Activated CD4-positive, alpha-beta T cell treated with anti-CD3 and anti-CD28 coated beads for 4 hours (primary cell): ENCODE data around the gene ZNF646.

Experiments
- DNase-seq, 2 donors: peaks; one replicate each; pipeline ENCODE4 v3.0.0-alpha.2; 2020

Gene ZNF646

DNA sequence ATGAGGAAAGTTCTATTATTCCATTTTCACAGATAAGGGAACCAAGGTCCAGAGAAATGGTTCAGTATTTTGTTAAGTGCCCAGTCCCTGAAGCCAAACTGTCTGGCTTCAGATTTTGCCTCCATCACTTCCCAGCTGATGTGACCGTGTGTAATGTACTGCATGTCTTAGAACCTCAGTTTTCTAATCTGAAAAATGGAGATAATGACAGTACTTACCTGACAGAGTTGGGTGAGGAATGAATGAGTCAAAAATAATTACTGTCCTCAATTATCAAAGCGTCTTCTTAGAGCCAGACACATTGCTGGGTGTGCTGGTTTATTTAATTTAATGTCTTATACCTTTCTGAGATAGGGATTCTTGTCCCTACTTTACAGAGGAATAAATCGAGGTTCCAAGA is 6.9 kb upstream of the ZNF646 start:
- no peak for DNase-seq

DNA sequence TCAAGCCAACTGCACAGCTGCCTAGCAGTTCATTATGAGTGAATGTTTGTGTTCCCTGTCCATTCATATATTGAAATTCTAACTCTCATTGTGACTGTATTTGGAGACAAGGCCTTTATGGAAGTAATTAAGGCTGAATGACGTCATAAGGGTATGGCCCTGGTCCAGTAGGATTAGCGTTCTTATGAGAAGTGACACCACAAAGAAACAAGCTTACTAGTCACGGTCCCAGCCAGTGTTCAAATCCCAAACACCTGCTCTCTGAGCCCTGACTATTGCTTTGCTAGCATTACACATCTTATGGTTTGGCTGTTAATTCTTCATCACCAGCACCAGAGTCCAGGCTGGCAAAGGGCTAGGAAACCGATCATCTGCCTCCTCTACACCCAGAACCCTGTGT is 2.4 kb upstream of the ZNF646 start:
- no peak for DNase-seq

DNA sequence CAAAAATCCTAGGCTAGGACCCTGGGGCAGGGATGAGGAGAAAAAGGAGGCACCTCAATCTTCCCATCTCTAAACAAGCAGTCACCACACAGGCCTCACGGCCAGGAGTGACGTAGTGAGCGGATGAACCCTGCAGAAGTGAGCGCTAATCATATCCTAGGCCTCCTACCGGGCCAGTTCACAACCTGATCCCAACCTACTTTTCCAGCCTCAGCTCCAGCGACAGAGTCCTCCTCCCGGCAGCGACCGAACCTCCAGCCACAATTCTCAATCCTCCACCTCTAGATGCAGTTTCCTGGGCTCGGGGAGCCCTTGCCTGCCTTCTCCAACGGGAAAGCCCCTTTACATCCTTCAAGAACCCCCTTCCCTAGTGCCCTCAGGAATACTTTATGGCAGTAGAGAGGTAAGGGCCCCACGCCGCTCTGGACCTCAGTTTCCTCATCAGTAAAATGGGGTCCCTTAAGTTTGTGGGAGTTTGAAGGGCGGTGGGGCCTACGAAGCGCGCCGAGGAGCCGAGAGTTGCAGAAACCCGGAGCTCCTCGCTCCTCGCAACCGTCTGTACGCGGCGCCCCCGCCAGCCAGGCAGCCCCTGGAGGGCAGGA is 1.6 kb upstream of the ZNF646 start:
- no peak for DNase-seq

DNA sequence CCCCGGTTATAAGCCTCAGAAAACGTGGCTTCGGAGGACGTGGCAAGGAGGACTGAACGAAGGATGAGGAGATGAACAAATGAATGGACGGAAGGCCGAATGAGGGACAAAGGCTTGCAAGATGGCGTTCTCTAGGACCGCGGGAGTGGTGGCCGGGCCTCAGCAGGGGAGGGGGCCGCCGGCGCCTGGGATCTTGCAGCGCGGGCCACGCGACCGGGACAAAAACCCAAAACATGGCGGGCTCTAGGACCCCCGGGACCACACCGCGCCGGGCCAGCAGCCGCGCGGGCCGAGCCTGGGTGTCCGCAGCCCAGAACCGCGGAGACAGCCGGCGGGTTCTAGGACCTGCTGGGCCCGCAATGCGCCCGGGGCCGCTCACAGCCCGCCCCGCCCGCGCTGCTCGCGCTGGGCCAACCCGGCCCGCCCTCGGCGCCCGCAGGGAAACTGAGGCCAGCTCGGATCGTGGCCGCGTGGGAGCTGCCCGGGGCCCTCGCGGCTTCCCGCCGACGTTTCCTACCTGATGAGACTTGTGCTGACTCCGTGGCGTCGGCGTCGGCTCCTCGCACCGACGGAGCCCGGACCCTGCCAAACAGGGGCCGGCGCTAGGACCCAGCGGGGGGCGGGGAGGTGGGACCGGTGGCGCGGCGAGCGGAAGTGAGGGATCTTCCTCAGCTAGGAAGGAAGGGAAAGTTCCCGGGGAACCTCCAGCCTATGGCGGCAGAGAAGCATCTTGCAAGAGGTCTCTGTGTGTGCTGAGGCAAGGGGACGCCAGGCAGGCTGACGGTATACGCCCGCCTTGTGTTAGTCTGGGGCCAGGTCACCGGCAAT is 866 bp upstream of the ZNF646 start:
- peak; percentile 80 to 84 for DNase-seq

DNA sequence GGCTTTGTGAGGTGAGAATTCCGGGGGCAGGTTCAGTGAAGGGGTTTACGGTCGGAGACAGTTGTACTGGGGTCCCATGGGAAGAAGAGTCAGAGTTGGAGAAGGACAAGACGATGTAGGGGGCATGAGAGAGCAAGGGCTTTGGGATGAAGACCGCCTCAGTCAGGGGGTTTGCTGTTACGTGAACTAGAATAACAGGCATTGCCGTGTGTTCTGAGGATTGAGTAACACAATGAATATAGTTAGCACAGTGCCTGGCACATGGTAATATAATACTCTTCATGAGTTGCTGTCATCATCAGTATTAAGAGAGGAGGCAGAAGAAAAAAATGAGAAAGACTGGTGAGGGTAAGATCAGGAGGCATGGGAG is 577 bp downstream of the ZNF646 start:
- no peak for DNase-seq

DNA sequence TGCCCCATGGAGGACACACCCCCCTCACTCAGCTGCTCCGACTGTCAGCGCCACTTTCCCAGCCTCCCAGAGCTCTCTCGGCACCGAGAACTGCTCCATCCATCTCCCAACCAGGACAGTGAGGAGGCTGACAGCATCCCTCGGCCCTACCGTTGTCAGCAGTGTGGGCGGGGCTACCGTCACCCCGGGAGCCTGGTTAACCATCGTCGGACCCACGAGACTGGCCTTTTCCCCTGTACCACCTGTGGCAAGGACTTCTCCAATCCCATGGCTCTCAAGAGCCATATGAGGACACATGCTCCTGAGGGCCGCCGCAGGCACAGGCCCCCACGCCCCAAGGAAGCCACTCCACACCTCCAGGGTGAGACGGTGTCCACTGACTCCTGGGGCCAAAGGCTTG is 2.1 kb downstream of the ZNF646 start:
- no peak for DNase-seq

DNA sequence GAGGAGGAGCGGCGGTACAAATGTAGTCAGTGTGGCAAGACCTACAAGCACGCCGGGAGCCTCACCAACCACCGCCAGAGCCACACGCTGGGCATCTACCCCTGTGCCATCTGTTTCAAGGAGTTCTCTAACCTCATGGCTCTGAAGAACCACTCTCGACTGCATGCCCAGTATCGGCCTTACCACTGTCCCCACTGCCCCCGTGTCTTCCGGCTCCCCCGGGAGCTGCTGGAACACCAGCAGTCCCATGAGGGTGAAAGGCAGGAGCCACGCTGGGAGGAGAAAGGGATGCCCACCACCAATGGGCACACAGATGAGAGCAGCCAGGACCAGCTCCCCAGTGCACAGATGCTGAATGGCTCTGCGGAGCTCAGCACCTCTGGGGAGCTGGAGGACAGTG is 2.8 kb downstream of the ZNF646 start:
- no peak for DNase-seq

DNA sequence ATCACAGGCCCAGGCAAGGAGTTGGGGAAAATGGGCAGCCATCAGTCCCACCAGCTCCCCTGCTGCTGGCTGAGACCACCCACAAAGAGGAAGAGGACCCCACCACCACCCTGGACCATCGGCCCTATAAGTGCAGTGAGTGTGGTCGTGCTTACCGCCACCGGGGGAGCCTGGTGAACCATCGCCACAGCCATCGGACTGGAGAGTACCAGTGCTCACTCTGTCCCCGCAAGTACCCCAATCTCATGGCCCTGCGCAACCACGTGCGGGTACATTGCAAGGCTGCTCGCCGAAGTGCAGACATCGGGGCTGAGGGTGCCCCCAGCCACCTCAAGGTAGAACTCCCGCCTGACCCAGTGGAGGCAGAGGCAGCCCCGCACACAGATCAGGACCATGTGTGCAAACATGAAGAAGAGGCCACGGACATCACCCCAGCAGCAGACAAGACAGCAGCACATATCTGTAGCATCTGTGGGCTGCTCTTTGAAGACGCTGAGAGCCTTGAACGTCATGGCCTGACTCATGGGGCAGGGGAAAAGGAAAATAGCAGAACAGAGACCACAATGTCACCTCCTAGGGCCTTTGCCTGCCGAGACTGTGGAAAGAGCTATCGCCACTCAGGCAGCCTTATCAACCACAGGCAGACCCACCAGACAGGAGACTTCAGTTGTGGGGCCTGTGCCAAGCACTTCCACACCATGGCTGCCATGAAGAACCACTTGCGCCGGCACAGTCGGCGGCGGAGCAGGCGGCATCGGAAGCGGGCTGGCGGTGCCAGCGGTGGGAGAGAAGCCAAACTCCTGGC is 3.6 kb downstream of the ZNF646 start:
- DNase-seq = no peak

DNA sequence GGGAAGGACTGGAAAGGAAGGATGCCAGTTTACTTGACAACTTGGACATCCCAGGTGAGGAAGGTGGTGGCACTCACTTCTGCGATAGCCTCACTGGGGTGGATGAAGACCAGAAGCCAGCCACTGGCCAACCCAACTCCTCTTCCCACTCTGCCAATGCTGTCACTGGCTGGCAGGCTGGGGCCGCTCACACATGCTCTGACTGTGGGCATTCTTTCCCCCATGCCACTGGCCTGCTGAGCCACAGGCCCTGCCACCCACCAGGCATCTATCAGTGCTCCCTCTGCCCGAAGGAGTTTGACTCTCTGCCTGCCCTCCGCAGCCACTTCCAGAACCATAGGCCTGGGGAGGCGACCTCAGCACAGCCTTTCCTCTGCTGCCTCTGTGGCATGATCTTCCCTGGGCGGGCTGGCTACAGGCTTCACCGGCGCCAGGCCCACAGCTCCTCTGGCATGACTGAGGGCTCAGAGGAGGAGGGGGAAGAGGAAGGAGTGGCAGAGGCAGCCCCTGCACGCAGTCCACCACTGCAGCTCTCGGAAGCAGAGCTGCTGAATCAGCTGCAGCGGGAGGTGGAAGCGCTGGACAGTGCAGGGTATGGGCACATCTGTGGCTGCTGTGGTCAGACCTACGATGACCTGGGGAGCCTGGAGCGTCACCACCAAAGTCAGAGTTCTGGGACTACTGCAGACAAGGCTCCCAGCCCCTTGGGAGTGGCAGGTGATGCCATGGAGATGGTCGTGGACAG is 4.5 kb downstream of the ZNF646 start:
- no peak for DNase-seq

DNA sequence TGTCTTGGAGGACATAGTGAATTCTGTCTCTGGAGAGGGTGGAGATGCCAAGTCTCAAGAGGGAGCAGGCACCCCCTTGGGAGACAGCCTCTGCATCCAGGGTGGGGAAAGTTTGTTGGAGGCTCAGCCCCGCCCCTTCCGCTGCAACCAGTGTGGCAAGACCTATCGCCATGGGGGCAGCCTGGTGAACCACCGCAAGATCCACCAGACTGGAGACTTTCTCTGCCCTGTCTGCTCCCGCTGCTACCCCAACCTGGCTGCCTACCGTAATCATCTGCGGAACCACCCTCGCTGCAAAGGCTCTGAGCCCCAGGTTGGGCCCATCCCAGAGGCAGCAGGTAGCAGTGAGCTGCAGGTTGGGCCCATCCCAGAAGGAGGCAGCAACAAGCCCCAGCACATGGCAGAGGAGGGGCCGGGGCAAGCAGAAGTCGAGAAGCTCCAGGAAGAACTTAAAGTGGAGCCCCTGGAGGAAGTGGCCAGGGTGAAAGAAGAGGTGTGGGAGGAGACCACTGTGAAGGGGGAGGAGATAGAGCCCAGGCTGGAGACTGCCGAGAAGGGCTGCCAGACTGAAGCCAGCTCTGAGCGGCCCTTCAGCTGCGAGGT is 5.2 kb downstream of the ZNF646 start:
- DNase-seq = no peak

DNA sequence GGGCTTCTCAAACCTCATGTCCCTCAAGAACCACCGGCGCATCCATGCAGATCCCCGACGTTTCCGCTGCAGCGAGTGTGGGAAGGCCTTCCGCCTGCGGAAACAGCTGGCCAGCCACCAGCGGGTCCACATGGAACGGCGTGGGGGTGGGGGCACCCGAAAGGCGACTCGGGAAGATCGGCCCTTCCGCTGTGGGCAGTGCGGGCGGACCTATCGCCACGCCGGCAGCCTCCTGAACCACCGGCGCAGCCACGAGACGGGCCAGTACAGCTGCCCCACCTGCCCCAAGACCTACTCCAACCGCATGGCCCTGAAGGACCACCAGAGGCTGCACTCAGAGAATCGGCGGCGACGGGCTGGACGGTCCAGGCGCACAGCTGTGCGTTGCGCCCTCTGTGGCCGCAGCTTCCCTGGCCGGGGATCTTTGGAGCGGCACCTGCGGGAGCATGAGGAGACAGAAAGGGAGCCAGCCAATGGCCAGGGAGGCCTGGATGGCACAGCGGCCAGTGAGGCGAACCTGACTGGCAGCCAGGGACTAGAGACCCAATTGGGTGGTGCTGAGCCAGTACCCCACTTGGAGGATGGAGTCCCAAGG is 5.9 kb downstream of the ZNF646 start:
- no peak for DNase-seq

DNA sequence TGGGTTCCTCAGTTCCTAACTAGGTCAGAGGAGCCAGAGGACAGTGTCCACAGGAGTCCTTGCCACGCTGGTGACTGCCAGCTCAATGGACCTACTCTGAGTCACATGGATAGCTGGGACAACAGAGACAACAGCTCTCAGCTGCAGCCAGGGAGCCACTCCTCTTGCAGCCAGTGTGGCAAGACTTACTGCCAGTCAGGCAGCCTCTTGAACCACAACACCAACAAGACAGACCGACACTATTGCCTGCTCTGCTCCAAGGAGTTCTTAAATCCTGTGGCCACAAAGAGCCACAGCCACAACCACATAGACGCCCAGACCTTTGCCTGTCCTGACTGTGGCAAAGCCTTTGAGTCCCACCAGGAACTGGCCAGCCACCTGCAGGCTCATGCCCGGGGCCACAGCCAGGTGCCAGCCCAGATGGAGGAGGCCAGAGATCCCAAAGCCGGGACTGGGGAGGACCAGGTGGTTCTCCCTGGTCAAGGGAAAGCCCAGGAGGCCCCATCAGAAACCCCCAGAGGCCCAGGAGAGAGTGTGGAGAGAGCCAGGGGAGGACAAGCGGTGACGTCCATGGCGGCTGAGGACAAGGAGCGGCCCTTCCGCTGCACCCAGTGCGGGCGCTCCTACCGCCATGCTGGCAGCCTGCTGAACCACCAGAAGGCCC is 6.7 kb downstream of the ZNF646 start:
- DNase-seq = no peak

DNA sequence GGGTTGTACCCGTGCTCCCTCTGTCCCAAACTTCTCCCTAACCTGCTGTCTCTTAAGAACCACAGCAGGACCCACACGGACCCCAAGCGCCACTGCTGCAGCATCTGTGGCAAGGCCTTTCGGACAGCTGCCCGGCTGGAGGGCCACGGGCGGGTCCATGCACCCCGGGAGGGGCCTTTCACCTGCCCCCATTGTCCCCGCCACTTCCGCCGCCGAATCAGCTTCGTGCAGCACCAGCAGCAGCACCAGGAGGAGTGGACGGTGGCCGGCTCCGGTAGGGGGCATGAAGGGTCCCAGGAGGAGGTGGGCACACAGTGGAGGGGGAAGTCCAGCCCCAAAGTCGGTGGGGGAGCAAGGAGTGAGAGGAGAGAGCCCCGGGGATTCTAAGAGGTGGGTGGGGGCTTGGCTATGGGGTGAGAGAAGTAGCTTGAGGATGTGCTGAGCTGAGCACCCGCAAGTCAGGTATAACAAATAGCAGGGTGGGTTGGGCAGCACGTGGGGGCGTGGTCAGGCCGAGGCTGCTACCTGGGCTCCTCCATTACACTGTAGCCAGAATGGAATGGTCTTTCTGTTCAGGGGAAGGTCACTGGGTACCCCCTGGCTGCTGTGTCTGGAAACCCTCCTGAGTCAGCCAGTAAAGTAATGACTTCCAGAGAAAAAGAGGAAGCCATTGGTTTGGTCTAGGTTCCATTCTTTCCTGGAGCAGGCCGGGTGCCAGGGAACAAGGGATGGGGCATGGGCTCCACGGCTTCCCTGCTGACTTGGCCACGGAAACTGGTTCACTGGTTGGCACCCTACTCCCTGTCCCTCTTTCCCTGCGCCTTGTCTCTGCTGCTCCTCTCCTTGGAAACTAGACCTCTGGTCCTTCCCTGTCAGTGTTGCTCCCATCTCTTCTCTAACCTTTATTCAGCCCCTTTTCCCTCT is 7.5 kb downstream of the ZNF646 start:
- DNase-seq = no peak

DNA sequence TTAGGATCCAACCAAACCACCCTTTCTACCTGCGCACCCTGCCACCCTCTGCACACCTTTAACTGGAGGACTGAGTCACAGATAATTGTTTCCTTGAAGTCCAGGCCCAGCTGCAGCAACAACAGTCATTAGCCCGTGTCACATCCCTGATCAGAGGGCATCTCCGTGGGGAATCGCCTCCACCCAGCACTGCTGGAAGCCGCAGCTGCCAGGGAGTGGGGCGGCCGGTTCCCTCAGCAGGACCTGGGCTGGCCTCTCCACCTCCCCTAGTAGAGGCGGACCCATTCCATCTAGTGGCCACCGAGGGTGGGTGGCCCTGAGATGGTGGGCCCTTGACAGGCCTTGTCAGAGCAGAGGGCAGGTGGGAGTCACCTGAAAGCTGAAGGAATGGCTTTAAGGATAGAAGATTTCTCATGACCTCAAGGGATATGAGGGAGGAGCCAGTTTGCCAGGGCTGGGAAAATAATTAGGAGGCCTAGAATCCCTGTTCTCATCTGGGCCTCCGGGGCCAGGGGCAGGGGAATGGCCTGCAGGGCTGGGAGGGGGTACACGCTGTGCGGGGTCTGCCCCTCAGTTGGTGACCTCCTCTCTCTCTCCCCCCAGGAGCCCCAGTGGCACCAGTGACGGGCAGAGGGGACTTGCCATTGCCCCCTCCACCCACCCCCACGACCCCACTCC is 8.3 kb downstream of the ZNF646 start:
- no peak for DNase-seq

DNA sequence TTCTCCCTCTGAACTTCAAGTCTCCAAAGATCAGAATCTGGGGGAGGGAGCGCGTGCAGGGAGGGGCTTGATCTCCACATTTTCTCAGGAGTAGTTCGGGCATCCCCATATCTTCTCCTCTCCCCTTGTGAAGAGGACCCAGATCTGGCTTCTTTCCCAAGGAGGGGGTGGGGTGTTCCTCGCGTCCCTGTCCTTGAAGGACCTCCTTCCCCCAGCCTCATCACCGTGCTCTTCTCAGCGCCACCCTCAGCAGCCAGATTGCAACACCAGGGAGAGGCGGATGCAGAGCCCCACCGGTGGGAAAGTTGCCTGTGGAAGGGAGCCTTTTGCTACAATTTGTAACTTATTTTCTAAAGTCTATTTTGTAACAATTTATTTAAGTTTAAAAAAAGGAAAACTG is 8.9 kb downstream of the ZNF646 start:
- no peak for DNase-seq

DNA sequence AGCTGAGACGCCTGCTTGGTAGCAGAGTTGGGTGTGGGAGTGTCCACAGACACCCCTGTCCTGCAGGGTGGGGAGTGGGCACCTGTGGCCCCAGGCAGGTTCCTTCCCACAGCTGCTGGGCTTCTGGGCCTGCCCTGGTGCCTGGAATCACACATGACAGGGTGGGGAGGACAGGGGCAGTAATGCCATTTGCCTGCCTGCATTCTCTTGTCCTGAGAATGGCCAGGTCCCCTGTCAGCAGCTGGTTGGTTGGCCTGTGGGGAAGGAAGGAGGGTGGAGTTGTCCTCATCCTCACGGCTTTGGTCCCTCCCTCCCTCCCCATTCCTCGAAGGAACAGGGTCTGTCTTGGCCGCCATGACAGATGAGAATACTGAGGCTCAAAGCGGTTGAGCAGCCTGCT is 9.3 kb downstream of the ZNF646 start:
- no peak for DNase-seq

DNA sequence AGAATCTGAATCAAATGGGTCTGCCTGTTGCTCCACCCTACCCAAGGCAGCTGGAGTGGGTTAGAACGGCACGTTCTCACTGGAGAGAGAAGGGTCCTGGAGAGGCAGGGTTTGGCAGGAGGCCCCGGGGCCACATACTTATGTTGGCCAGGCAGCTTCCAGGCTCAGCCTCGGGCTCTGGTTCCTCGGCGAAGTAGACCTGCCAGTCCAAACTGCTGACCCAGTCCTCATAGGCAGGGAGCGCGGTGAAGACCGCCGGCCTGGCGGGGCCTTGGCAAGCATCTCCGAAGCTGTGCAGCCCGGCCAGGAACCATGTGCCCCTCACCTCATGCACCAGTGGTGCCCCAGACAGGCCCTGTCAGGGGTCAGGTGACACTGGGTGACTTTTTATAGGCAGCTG is 9.8 kb downstream of the ZNF646 start:
- no peak for DNase-seq

DNA sequence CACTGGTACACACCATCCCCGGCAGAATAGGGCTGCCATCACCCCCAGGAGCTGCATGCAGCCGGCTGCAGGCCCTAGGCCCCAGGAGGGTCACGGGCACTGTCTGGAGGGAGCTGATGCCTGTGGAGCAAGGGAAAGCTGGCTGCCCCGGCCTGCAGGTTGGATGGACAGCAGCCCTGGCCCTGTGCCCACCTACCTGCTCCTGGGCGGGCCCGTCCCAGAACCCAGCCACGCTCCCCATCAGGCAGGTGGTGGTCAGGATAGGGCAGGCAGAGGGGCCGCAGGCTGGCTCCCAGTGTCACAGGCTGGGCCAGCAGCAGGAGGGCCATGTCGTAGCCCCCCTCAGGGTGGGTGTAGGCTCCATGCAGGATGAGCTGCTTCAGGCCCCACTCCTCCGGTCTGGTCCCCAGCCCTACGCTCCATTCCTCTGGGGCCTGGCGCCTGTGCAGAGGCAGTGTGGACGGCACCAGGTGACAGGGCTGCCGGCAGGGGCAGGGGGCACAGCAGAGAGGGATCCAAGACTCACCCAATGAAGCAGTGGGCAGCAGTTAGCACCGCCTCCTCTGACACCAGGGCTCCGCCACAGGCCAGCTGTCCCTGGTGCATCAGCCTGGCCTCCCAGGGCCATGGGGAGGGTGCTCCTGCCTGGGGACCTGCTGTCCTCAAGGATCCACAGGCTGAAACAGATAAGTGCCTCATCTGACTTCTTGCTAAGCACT is 10.5 kb downstream of the ZNF646 start:
- no peak for DNase-seq

DNA sequence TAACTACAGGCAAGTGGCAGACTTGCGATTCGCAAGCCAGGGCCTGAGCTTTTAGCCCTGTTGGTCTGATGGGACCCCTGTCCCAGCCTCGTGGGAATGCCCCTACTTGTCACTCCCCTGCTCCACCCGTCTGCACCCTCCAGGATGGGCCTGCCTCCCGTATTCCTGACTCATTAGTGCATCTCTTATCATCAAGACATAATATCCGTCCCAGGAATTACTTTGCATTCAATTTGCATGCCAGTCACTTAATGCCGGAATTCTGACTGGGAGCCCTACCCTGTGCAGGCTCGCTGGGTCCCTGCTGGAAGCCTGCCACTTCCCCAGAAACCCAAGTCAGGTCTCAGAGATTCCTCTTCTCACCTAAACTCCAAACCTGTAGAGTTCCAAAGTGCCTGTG is 11.2 kb downstream of the ZNF646 start:
- no peak for DNase-seq
